Activated effector memory CD4-positive, alpha-beta T cell treated with anti-CD3 and anti-CD28 coated beads, Interleukin-2, amount 50 U/mL, for 16 hours (primary cell): ENCODE measurements around the gene RABEP1.
"Not testable (repeated sequence)": the region's sequence is repeated elsewhere in the genome, so short reads cannot be mapped to it uniquely, and the experiment has no call there.

Experiments
- DNase-seq: peaks from one replicate; pipeline ENCODE4 v3.0.0-alpha.2; 2020

RABEP1 gene, protein sequence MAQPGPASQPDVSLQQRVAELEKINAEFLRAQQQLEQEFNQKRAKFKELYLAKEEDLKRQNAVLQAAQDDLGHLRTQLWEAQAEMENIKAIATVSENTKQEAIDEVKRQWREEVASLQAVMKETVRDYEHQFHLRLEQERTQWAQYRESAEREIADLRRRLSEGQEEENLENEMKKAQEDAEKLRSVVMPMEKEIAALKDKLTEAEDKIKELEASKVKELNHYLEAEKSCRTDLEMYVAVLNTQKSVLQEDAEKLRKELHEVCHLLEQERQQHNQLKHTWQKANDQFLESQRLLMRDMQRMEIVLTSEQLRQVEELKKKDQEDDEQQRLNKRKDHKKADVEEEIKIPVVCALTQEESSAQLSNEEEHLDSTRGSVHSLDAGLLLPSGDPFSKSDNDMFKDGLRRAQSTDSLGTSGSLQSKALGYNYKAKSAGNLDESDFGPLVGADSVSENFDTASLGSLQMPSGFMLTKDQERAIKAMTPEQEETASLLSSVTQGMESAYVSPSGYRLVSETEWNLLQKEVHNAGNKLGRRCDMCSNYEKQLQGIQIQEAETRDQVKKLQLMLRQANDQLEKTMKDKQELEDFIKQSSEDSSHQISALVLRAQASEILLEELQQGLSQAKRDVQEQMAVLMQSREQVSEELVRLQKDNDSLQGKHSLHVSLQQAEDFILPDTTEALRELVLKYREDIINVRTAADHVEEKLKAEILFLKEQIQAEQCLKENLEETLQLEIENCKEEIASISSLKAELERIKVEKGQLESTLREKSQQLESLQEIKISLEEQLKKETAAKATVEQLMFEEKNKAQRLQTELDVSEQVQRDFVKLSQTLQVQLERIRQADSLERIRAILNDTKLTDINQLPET

DNA sequence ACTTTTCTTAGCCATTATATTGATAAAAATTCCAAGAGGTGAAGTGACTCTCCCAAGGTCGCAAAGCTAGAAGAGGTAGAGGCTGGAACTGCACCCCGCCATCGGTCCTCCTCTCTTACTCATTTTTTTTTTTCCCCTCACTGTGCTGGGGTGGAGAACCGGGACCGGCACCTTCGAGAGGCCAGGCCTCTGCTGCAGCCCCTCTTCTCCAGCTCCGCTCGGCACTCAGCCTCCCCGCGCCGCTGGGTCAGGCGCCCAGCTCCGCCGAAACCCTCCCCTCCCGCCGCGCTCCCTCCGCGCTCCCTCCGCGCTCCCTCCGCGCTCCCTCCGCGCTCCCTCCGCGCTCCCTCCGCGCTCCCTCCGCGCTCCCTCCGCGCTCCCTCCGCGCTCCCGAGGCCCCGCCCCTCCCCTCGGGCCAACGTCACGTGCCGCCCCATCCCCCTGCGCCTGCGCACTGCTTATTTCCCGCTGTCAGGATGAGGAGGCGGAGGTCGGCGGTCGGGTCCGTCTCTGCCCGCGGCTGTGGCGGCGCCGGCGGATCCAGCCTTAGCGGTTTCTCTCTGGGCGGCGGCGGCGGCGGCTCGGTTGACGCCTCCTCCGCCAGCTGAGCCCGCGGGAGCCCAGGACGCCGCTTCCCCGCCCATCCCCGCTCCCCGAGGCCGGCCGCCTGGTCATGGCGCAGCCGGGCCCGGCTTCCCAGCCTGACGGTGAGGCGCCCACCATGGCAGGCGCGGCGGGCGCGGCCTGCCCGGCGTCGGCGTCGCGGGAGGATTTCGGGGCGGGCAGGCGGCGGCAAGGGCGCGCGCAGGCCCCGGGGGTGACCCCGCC lies at the start of gene RABEP1:
TSS of gene RABEP1 (plus strand) at position 471 of the 828 bp plus-strand sequence. CDS start at position 674, 203 bp downstream.
- peak; percentile 97 for DNase-seq

DNA sequence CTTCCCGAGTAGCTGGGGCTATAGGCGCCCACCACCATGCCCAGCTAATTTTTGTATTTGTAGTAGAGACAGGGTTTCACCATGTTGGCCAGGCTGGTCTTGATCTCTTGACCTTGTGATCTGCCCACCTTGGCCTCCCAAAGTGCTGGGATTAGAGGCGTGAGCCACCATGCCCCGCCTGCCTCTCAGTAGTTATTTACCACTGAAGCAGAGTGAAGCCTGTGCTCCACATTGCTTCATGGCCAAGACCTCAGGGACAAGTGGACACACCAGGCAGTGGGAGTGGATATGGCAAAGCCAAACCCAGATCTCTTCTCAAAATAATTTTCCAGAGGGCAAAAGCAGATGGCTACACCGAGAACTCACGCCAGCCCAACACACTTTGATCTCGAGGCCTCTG lies 48.6 kb upstream of the RABEP1 start:
- DNase-seq, result not testable (repeated sequence)

DNA sequence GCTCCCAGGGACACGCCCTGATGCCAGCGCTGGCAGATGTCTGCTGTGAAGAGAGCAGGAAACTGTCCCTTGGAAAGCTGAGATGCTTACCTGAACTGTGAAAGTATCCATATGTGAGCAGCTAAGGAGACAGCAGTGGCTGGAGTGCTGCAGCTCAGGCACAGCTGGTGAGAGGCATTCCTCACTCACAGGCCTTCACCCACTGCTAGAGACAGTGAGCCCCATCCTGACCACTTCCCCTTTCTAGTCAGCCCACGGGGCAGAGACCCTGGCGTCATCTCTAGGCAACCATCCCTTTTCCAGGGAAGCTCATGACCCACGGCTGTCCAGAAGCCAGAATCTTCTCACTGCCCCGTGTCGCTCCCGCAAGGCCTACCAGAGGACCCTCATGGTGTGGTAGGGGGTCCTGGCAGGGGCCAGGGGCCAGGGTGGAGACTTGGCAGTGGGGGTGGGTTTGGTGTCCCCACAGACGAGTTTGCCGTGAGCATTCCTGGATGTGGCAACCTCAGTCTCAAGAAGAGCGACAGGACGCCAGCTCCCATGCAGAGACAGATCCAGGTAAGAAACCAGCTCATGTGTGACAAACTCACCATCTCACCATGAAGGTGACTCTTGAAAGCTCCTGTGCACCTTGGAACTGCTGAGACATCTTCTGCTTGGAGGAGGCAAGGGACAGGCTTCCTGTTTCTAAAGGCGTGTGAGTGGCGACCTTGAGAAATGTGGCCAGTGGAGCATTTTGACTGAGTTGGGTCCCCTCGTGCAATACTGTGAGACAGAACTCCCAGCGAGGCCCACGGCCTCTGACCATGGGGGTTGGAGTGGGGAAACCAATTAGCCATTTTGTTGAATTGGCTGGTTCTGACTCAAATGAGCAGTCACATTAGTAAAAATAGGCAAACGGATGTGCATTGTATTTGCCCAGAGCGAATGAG lies 47.2 kb upstream of the RABEP1 start, which contains the start of gene SCIMP:
TSS of gene SCIMP (minus strand) at position 216 of the 932 bp plus-strand sequence. CDS start at position 111, 105 bp downstream.
- no peak for DNase-seq

DNA sequence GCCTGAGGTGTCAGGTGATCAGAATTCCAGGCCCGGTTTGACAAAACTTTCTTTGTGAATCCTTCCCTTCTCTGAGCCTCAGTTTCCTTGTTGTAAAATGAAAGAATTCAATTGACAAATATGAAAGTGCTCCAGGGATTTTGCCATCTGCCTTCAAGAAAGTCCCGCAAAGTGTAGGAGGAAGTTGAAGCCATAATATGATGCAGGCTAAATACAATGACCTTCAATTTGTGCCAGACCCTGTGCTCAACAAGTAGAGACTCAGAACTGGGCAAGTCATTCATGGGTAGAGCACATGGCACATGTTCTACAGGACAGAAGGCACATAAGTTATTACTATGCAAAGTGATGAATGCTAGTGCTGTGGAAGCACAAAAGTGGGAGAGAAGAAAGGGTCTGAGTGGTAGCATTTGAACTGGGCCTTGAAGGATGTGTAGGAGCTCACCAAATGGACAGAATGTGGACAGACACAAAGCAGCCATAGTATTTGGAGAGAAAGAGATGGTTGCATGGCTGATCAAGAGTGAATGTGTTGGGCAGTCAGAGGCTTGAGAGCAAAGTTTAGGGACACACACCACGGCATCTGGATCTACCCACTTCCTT lies 45.0 kb upstream of the RABEP1 start:
- DNase-seq, result no peak

DNA sequence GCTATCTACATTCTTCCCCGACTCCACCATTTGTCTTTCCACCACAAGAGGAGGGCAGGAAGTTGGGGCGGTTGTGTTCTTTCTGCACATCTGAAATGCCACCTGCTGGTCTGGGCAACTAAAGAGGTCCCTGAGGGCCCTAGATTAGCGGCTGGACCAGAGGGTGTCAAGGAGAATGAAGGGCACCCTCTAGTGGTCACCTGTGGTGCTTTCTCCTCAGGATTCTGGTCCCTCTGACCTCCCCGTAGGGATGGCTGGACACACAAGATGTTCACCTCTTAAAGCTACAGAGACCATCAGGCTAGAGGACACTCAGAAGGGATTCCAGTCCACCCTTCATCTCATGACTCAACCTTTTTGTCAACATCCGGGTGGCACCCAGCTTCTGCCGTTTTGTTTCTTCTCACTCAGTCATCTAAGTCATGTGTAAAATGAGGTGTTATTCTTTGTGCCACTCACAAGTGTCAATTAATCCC lies 44.5 kb upstream of the RABEP1 start:
- DNase-seq, result peak; percentile 71

DNA sequence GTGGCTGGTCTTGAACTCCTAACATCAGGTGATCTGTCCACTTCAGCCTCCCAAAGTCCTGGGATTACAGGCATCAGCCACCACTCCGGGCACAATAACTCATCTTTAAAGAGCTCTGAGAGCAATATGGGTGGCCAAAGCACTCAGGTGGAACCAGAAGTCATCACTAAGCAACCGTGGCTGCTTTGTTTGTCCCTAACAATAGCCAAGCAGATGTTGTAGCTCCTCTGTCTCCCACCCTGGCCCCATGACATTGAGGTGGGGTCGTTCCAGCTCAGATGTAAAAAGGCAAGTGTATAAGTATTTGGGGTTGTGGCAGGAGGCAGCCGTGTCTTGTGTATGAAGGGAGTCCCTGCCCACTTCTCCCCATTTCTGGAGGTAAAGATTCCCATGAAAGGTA lies 43.8 kb upstream of the RABEP1 start:
- DNase-seq, result no peak

DNA sequence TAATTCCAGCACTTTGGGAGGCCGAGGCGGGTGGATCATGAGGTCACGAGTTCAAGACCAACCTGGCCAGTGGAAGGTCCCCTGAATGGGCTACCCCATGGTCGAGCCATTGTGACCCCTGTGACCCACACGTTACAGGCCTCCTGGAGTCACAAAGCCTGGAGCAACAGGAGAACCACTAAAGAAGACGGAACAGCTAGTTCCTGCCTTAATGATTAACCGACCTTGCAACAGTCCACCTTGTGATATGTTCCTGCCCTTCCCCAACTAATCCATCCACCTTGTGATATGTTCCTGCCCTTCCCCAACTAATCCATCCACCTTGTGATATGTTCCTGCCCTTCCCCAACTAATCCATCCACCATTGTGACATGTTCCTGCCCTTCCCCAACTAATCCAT lies 42.3 kb upstream of the RABEP1 start:
- DNase-seq, result not testable (repeated sequence)

DNA sequence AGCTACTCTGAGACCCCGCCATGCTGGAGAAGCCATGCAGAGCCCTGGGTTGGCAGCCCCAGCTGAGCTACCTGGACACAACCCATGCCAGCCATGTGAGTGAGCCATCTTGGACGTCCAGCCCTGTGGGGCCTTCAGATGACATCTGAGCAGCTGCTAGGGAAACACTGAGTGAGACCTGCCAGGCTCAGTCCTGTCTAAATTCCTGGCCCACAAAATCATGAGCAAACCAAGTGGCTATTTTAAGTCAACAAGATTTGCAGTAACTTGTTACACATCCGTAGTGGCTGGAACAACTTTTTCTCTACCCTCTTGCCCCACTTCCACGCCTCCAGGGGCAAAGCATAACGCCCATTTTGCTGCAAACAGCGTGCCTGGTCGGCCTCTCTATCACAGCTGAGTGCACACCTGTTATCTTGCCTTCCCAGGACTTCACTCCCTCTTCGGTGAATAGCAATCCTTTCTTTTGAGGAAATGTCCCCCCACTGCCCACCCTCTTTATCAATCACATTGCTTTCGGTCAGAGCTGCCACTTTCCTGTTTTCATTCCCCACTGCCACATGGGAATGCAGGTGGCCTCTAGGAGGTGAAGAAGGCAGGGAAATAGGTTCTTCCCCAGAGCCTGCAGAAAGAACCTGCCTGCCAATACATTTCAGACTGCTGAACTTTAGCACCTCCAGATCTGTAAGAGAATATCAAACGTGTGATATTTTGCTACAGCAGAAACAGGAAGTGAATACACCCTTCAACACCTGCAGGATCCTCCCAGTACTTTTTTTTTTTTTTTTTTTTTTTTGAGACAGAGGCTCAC lies 40.0 kb upstream of the RABEP1 start:
- DNase-seq, result no peak

DNA sequence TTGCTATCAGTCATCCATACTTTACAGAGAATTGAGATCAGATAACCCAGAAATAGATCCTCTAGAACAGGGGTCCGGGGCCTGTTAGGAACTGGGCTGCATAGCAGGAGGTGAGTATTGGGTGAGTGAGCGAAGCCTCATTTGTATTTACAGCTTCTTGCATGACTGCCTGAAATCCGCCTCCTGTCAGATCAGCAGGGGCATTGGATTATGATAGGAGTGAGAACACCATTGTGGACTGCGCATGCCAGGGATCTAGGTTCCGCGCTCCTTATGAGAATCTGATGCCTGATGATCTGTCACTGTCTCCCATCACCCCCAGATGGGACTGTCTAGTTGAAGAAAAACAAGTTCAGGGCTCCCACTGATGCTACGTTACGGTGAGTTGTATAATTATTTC lies 34.5 kb upstream of the RABEP1 start:
- no peak for DNase-seq

DNA sequence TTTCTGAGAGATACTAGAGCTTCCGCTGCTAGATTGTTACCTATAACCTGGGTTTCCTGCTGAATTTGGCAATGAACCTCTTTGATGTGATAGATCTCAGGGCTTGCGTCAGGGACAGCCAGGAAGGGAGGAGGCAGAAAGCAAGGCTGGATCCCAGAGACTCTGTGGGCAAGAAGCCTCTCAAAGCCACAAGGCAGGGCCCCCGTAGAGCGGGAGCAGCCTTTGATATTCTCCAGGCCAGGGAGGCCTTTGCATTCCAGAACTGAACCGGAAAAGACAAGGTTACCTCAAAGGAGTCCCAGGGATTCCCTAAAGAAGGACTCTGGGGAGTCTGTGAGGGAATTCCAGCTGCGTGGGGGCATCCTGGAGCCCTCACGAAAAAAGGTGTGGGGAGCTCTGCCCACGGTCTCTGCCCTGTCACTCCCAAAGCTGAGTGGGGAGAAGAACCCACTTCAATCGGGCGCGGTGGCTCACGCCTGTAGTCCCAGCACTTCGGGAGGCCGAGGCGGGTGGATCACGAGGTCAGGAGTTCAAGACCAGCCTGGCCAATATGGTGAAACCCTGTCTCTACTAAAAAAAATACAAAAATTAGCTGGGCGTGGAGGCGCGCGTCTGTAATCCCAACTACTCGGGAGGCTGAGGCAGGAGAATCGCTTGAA lies 33.1 kb upstream of the RABEP1 start:
- no peak for DNase-seq

DNA sequence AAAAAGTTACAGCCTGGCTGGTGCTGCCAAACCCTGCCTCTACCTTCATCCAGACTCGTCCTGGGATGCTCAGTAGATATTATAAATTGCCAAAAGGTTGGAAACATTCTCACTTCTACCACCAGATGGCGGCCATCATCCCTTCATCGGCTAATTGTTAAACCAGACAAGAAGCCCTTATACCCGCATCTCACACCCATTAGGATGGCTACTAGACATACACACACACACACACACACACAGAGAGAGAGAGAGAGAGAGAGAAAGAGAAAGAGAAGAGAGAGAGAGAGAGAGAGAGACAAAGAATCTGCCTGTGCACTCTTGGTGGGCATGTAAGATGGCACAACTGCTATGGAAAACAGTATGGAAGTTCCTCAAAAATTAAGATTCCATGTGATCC lies 32.5 kb upstream of the RABEP1 start:
- peak; percentile 81 for DNase-seq

DNA sequence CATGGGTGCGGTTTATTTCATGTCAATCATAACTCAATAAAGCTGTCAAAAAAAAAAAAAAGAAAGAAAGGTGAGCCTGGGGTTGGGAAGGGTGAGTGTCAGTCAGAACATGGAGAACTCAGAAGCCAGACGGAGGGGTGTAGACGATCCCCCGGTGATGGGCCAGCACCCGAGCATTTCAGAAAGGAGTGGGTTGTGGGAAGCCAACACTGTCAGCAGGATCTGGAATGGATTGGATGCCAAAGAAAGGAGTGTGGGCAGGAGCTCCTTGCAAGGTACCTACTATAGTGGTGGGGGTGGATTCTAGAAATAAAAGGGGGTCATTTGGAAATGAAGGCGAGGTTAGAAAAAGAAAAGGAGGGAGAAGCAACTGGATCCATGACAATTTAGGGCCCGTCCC lies 27.7 kb upstream of the RABEP1 start:
- no peak for DNase-seq

DNA sequence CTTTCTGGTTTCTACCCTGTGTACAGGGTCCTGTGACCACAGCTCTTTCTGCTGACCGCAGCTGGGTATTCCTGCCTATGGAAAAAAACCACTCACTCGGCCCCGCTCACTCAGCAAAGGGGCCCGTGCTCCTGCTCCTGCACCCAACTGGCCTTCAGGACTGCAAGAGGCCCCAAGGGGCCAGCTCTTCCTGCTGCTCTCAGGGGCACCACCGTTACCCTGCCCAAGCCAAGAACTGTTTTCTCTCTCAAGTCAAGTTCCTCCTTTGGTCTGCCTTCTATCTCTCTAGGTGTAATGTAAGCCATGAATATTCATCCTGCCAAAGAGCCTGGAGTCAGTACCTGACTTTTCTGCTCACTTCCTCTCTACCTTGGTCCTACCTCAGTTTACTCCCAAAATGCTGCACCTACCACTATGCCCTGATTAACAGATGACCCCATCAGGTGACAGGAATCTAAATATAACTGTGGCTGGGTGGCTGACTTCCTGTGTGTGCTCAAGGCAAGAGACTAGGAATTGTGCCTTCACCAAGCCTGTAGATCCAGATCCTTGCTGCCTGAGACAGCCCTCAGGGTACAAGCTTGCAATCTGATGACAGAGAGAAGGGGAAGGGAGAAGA lies 27.1 kb upstream of the RABEP1 start:
- DNase-seq, result no peak

DNA sequence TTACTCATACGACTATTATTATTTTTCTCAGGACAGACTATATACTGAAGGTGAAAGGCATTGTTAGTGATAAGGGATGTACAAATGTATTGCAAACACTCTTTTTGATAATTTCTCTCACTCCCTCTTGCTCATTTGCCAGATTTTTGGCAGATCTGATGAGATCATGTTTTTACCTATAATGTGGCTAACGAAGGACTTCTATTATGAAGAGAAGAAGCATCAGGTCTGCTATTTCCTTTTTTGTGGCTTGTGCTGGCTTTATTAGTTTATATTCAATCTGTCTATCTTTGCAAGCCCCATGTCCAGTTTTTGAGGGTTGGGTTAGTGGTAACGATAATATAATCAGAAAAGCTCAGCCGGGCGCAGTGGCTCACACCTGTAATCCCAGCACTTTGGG lies 25.0 kb upstream of the RABEP1 start:
- DNase-seq, result no peak

DNA sequence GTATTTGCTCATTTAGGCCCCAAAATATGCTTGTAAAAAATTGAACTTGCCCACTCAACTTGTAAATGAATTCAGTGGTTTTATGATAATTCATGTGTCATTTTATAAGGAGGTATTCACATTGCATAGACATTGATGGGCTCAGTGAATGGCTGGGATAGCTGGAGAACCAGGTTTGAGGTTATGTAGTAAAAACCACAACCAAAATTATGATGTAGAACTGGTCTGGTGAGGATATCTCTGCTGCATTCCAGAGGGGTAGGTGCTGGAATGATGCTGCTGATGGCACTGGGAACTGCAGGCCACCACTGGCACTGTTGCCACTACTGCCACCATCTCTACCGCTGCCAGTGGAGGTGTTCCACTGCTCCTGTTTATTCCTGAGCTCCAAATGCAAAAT lies 21.5 kb upstream of the RABEP1 start:
- DNase-seq, result no peak

DNA sequence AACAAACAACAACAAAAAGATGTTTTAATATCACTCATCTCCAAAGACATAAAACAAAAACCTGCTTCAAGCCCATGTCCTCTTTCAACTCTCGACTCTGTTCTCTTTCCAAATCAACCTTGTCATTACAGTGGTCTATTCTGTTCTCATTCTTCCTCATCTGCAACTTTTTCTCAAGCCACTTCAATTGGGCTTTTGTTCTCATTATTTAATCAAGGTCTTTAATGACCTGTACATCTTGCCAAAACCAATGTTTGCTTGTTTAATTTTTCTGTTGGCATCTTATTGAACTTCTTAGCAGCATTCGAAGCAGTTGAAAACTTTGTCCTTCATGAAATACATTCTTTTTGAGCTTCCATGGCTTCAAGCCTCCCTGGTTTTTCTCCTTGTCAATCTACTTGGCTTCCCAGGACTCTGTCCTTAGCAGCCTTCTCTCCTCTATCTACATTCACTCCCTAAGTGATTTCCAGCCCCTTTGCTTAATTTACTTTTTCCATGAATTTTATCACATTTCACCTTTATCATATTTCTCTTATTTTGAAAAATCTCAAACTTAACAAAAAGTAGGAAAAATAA lies 19.6 kb upstream of the RABEP1 start:
- no peak for DNase-seq

DNA sequence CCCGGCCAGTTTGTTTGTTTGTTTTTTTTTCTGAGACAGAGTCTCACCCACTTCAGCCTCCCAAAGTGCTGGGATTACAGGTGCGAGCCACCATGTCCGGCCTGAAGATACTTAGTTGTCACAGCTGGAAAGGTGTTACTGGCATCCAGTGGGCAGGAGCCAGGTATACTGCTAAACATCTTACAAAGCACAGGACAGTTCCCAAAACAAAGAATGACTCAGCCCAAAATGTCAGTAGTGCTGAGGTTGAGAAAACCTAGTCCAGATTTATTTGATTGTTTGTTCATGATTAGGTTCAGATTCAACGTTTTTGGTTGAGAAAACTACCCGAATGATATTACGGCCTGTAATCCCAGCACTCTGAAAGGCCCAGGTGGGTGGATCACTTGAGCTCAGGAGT lies 18.6 kb upstream of the RABEP1 start:
- DNase-seq, result no peak

DNA sequence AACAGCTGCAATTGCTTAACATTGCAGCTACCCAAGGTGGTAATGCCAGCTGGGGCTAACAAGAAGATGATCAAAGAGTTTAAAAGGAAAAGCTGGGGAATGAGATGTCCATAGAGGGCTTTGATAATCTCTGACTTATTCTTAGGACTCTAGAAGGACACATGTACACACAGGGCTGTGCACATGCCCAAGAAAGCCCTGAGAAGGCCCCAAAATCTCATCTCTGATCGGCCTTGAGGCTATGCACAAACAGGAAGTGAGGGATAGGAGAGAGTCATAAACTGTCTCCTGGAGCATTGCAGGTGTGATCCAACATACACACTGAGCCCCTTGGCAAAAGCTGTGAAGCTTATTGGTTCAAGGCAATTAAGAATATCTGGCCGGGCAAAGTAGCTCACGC lies 17.2 kb upstream of the RABEP1 start:
- DNase-seq, result no peak
